OCI-LY3 (cell line): ENCODE measurements around the gene PTPN21.

Source experiments
- H2AFZ ChIP-seq: fragments of 200-600, 300-600 bp; shearing (Covaris generic); 2 replicates; pipeline ENCODE4 v1.6.0; 2014; ENCODE audit warnings: antibody characterized with exemption, low read depth, low read length
- H3K27ac ChIP-seq: fragments of 200-600, 300-600 bp; sonication (generic); 2 replicates; pipeline ENCODE4 v1.5.1; 2014; ENCODE audit warnings: mild to moderate bottlenecking, low read length, moderate library complexity, mixed read lengths
- H3K27me3 ChIP-seq: fragments of 200-600, 300-600 bp; sonication (generic); 2 replicates; pipeline ENCODE4 v1.6.1; 2014; ENCODE audit warnings: low read depth, low read length, mixed read lengths
- H3K36me3 ChIP-seq: fragments of 200-600, 300-600 bp; sonication (generic); replicated peaks from 2 replicates; pipeline ENCODE3; 2014; ENCODE audit warnings: low read depth, low read length, mixed read lengths
- H3K4me1 ChIP-seq: fragments of 300-600, 200-600 bp; sonication (generic); 2 replicates; pipeline ENCODE4 v1.6.1; 2014; ENCODE audit warnings: low read length, mixed read lengths
- H3K4me2 ChIP-seq: fragments of 200-600, 300-600 bp; sonication (generic); 2 replicates; pipeline ENCODE4 v1.6.1; 2014; ENCODE audit warnings: low read length, mixed read lengths
- H3K4me3 ChIP-seq: fragments of 300-600, 200-600 bp; sonication (generic); 2 replicates; pipeline ENCODE4 v1.5.1; 2014; ENCODE audit warnings: antibody characterized with exemption, mild to moderate bottlenecking, low read length, moderate library complexity
- H3K79me2 ChIP-seq: fragments of 300-600, 200-600 bp; shearing (Covaris generic); 2 replicates; pipeline ENCODE4 v1.6.1; 2014; ENCODE audit warnings: mild to moderate bottlenecking, low read length, mixed read lengths
- H3K9ac ChIP-seq: fragments of 300-600, 200-600 bp; shearing (Covaris generic); 2 replicates; pipeline ENCODE4 v1.6.0; 2014; ENCODE audit warnings: mild to moderate bottlenecking, low read length, moderate library complexity
- H3K9me3 ChIP-seq: fragments of 200-600, 300-600 bp; shearing (Covaris generic); 2 replicates; pipeline ENCODE4 v1.6.1; 2014; ENCODE audit warnings: low read length, mixed read lengths; ENCODE audit not compliant: insufficient read depth
- H4K20me1 ChIP-seq: fragments of 200-600, 300-600 bp; sonication (generic); 2 replicates; pipeline ENCODE4 v1.6.1; 2016; ENCODE audit warnings: low read length, mixed read lengths; ENCODE audit not compliant: insufficient read depth
- EZH2phosphoT487 ChIP-seq: fragments of 200-600 bp; shearing (Covaris generic); IDR thresholded peaks from 2 replicates; pipeline ENCODE4 v1.6.1; 2018; ENCODE audit warnings: antibody characterized with exemption, mixed run types, low read depth
- TF ChIP-seq, protein P1 (sequence below): fragments of 200-600, 300-600 bp; sonication (generic); IDR thresholded peaks from 2 replicates; pipeline ENCODE4 v1.5.1; 2014; ENCODE audit warnings: antibody characterized with exemption, low read length, low read depth

The PTPN21 gene

DNA sequence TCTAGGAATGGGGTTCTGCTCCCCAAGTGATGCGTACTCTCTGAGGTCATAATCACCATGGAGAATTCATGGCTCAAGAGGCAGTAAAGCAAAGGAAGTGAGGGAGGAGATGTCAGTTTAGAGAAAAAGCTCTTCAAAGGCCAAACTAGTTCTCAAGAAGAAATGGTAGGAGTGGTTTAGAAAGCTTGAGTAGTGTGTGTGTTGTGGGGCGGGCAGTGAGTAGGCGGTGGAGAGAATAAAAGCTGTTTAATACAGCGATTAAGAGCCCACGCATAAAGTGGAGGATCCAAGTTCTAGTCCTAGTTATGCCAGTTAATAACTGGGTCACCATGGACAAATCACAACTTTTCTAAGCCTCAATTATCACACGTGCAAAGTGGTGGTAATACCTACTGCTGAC lies 55.6 kb downstream of the PTPN21 start:
- H3K79me2 ChIP-seq, result no peaks in the 10 kb centered on the region
- no peaks in the 10 kb centered on the region for H3K36me3 ChIP-seq
- H3K27me3 ChIP-seq, result peaks cover 5% of the 10 kb centered on the region; the same call in 1 of the 2 replicates
- no peak overlapping the region for H3K4me2 ChIP-seq
- no peak overlapping the region for H3K4me3 ChIP-seq
- no peak overlapping the region for H2AFZ ChIP-seq
- no peaks in the 10 kb centered on the region for H3K9me3 ChIP-seq
- no peaks in the 10 kb centered on the region for H3K4me1 ChIP-seq
- H4K20me1 ChIP-seq, result no peaks in the 10 kb centered on the region
- H3K27ac ChIP-seq, result no peak overlapping the region
- TF ChIP-seq EZH2phosphoT487, result no peak
- TF ChIP-seq, protein P1, sequence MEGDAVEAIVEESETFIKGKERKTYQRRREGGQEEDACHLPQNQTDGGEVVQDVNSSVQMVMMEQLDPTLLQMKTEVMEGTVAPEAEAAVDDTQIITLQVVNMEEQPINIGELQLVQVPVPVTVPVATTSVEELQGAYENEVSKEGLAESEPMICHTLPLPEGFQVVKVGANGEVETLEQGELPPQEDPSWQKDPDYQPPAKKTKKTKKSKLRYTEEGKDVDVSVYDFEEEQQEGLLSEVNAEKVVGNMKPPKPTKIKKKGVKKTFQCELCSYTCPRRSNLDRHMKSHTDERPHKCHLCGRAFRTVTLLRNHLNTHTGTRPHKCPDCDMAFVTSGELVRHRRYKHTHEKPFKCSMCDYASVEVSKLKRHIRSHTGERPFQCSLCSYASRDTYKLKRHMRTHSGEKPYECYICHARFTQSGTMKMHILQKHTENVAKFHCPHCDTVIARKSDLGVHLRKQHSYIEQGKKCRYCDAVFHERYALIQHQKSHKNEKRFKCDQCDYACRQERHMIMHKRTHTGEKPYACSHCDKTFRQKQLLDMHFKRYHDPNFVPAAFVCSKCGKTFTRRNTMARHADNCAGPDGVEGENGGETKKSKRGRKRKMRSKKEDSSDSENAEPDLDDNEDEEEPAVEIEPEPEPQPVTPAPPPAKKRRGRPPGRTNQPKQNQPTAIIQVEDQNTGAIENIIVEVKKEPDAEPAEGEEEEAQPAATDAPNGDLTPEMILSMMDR, result no peak
- H3K9ac ChIP-seq, result no peak overlapping the region

DNA sequence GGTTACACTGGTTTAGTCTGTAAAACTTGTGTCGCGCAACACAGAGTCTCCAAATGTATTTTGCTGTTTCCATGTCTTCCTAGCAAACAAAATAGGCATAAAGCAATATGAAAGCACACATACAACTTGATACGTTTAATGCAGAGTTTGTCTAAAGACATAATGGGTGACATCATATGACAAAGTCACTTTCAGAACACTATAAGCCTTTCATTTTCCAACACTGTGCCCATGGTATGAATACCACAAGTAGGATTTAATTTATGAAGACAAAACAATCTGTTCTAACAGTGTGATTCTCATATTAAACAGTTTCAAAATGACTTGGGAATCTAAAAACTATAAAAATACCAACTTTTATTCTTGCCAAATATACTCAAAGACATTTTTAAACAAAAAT lies 58.4 kb downstream of the PTPN21 start:
- no peaks in the 10 kb centered on the region for H4K20me1 ChIP-seq
- H3K27ac ChIP-seq, result no peak overlapping the region
- H2AFZ ChIP-seq, result no peak overlapping the region
- H3K4me2 ChIP-seq, result no peak overlapping the region
- H3K79me2 ChIP-seq, result no peaks in the 10 kb centered on the region
- TF ChIP-seq EZH2phosphoT487, result no peak
- TF ChIP-seq, protein P1, result no peak
- H3K4me1 ChIP-seq, result peaks cover 5% of the 10 kb centered on the region
- H3K9me3 ChIP-seq, result no peaks in the 10 kb centered on the region
- H3K4me3 ChIP-seq, result no peak overlapping the region
- peaks cover 8% of the 10 kb centered on the region; the same call in 1 of the 2 replicates for H3K27me3 ChIP-seq
- H3K36me3 ChIP-seq, result no peaks in the 10 kb centered on the region
- no peak overlapping the region for H3K9ac ChIP-seq

DNA sequence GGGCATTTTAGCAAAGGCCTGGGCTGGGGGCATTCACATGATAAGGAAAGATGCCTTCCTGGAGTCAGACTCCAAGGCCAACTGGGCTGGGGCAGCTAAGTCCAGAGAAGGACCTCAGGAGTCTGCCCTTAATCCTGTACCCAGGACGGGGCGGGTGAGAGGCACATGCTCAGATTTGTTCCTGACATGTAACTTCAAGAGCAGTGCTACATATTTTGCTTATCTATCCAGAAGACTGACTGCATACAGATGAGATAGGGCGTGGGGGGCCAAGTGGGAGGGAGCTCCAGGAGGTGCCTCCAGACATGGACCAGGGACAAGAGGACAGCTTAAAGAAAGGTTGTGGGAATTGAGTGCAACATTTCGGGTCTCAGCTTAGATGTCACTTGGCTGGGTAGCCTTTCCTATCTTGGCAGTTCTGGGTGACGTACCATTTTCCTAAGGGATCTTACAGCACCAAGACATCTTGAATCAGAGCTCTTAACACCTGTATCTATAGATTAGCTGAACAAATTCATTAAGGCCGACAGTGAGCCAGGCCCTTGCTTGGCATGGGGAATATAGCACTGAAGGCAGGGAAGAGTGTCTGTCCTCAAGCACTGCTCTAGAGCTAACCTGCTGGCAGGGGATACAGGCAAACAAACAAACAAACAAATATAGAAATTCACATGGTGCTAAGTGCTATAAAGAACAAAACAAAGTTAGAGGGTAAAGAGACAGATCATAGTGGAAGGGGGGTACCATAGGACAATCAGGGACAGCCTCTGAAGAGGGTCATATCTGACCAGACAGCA lies 61.2 kb downstream of the PTPN21 start:
- H3K9ac ChIP-seq, result no peak overlapping the region
- no peaks in the 10 kb centered on the region for H3K79me2 ChIP-seq
- H3K9me3 ChIP-seq, result no peaks in the 10 kb centered on the region
- H3K27me3 ChIP-seq, result peaks cover 4% of the 10 kb centered on the region; the same call in 1 of the 2 replicates
- H3K4me2 ChIP-seq, result no peak overlapping the region
- H3K4me3 ChIP-seq, result no peak overlapping the region
- no peak overlapping the region for H3K27ac ChIP-seq
- peaks cover 5% of the 10 kb centered on the region for H3K4me1 ChIP-seq
- TF ChIP-seq, protein P1, result no peak
- TF ChIP-seq EZH2phosphoT487, result no peak
- no peak overlapping the region for H2AFZ ChIP-seq
- no peaks in the 10 kb centered on the region for H3K36me3 ChIP-seq
- H4K20me1 ChIP-seq, result no peaks in the 10 kb centered on the region

DNA sequence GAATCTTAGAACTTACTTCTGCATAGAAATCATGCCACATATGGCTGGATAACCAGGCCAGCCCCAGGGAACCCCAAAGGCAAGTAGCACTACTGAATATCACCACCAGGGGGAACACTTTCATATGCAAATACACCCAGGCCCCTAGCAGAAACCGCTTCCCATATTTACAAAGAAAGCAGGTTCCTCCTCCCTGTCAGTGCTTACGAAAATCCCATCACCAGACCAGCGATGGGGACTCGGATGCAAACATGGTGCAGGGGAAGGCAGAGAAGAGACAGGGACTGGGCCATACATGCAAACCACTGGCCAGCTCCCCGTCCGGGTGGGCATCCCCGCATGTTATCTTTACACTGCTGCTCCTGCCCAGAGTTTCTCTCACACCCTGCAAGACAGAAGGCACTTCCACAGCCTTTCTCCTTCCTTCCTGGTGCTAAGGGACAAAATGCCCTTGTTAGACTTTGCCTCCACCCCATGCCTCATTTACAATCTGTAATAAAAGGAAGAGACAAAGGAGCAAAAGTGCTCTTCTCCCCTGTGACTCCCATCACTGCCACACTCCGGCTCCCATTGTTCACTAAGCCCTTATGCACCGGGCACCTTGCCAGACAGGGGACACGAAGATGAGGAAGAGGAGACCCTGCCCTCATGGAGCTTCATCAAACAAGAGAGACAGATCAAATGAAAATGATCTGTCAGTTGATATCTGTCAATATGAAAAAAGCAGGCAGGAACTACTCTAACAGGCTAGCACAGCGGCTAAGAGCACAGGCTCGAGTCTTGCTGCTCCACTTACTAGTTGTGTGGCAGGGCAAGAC lies 62.3 kb downstream of the PTPN21 start:
- Histone ChIP-seq H3K27me3 (peaks cover 4% of the 10 kb centered on the region; the same call in 1 of the 2 replicates), H4K20me1 (no peaks in the 10 kb centered on the region), H3K4me2 (peak overlapping the region; percentile 87), H2AFZ (peak overlapping the region; percentile 91), H3K4me1 (peaks cover 5% of the 10 kb centered on the region), H3K79me2 (no peaks in the 10 kb centered on the region), H3K36me3 (no peaks in the 10 kb centered on the region), H3K9me3 (no peaks in the 10 kb centered on the region), H3K27ac (no peak overlapping the region), H3K4me3 (peak overlapping the region; percentile 74), H3K9ac (no peak overlapping the region)
- TF ChIP-seq, protein P1, result peak; percentile 87
- TF ChIP-seq EZH2phosphoT487, result no peak
